Measurements from ENCODE around the gene ZBTB7C. TPM values are rescaled to one million over a fixed set of nuclear protein-coding genes. Genes with fewer than 3 reads are reported as not detected.
A peak's percentile ranks its signal among the peaks of the same experiment; 100 is the strongest.

The ZBTB7C gene
- total RNA-seq, 6 experiments from 2014 or later, result not detected

GRCh38 chr18:48040457-48041110, 368.6 kb downstream of the ZBTB7C start:
- Mint-ChIP-seq H3K27me3 (ENCODE audit: insufficient read depth) (peaks cover 25% of the 10 kb centered on the region), H3K9me3 (no peaks in the 10 kb centered on the region), H3K4me1 (ENCODE audit: low read depth) (peaks cover 6% of the 10 kb centered on the region; the same call in 1 of the 2 replicates), H3K4me3 (no peak overlapping the region), H3K27ac (no peak overlapping the region), H3K36me3 (ENCODE audit: low read depth) (no peaks in the 10 kb centered on the region)
- no peak for TF ChIP-seq CTCF (IDR thresholded peaks at IDR 0.05)
- DNase-seq, result no peak

GRCh38 chr18:48039769-48040215, 369.4 kb downstream of the ZBTB7C start:
- Mint-ChIP-seq H3K4me1 (ENCODE audit: low read depth) (peaks cover 6% of the 10 kb centered on the region; the same call in 1 of the 2 replicates), H3K27ac (no peak overlapping the region), H3K4me3 (no peak overlapping the region), H3K9me3 (no peaks in the 10 kb centered on the region), H3K36me3 (ENCODE audit: low read depth) (no peaks in the 10 kb centered on the region), H3K27me3 (ENCODE audit: insufficient read depth) (peaks cover 29% of the 10 kb centered on the region)
- DNase-seq, result no peak
- TF ChIP-seq CTCF (IDR thresholded peaks at IDR 0.05), result no peak

GRCh38 chr18:48038636-48039035, 370.5 kb downstream of the ZBTB7C start:
- TF ChIP-seq CTCF (IDR thresholded peaks at IDR 0.05), result no peak
- H3K27ac Mint-ChIP-seq, result no peak overlapping the region
- DNase-seq, result no peak
- H3K36me3 Mint-ChIP-seq (ENCODE audit: low read depth), result no peaks in the 10 kb centered on the region
- H3K4me3 Mint-ChIP-seq, result no peak overlapping the region
- peaks cover 11% of the 10 kb centered on the region for H3K4me1 Mint-ChIP-seq (ENCODE audit: low read depth)
- no peaks in the 10 kb centered on the region for H3K9me3 Mint-ChIP-seq
- H3K27me3 Mint-ChIP-seq (ENCODE audit: insufficient read depth), result peaks cover 27% of the 10 kb centered on the region

- TF ChIP-seq CTCF (IDR thresholded peaks at IDR 0.05), result peak; percentile 53
- Mint-ChIP-seq H3K27ac (no peak overlapping the region), H3K4me3 (no peak overlapping the region), H3K36me3 (ENCODE audit: low read depth) (no peaks in the 10 kb centered on the region), H3K27me3 (ENCODE audit: insufficient read depth) (peaks cover 22% of the 10 kb centered on the region), H3K9me3 (no peaks in the 10 kb centered on the region), H3K4me1 (ENCODE audit: low read depth) (peaks cover 19% of the 10 kb centered on the region)
- no peak for DNase-seq
These were observed 371.5 kb downstream of the ZBTB7C start for GRCh38 chr18:48037481-48038271.

- H3K27ac Mint-ChIP-seq, result no peak overlapping the region
- no peak for DNase-seq
- TF ChIP-seq CTCF (IDR thresholded peaks at IDR 0.05), result no peak
- no peaks in the 10 kb centered on the region for H3K9me3 Mint-ChIP-seq
- no peak overlapping the region for H3K4me3 Mint-ChIP-seq
- peaks cover 19% of the 10 kb centered on the region for H3K4me1 Mint-ChIP-seq (ENCODE audit: low read depth)
- H3K36me3 Mint-ChIP-seq (ENCODE audit: low read depth), result no peaks in the 10 kb centered on the region
- H3K27me3 Mint-ChIP-seq (ENCODE audit: insufficient read depth), result peaks cover 20% of the 10 kb centered on the region
These were observed 372.4 kb downstream of the ZBTB7C start for GRCh38 chr18:48036641-48037421.

Data from HFFc6 (cell line).